KBM-7 (cell line): ENCODE data around the gene PRG3.
"Not testable (repeated sequence)": the region's sequence is repeated elsewhere in the genome, so short reads cannot be mapped to it uniquely, and the experiment has no call there.

Source experiments
- DNase-seq: peaks from one replicate; pipeline ENCODE4 v3.0.0-alpha.2; 2015
- in situ Hi-C: fragments of 300-500 bp; cut with MboI; formaldehyde crosslinking; loops from 2 replicates; pipeline ENCODE4 v1.14.3; 2020; ENCODE audit warnings: low sequenced_read_pairs, low pct_unique_long_range_greater_than_20kb, mixed read lengths

The PRG3 gene

GRCh38 chr11:57409321-57410100 lies 28.6 kb upstream of the PRG3 start:
- no peak for DNase-seq
- in situ Hi-C loops: no loop called here

- in situ Hi-C loops: no loop called here
- no peak for DNase-seq
These were observed 27.8 kb upstream of the PRG3 start for GRCh38 chr11:57408771-57409170.

GRCh38 chr11:57407941-57408475 lies 27.1 kb upstream of the PRG3 start:
- in situ Hi-C loops: no loop called here
- DNase-seq: no peak

GRCh38 chr11:57407010-57407920 lies 26.3 kb upstream of the PRG3 start:
- in situ Hi-C loops: no loop called here
- no peak for DNase-seq

GRCh38 chr11:57406337-57406904 lies 25.5 kb upstream of the PRG3 start:
- peak; percentile 26 for DNase-seq
- in situ Hi-C loops: no loop called here

GRCh38 chr11:57405271-57405860 lies 24.4 kb upstream of the PRG3 start:
- DNase-seq: no peak
- in situ Hi-C loops: no loop called here

GRCh38 chr11:57403802-57404147 lies 22.8 kb upstream of the PRG3 start:
- DNase-seq: no peak
- in situ Hi-C loops: no loop called here

GRCh38 chr11:57403003-57403801 lies 22.3 kb upstream of the PRG3 start:
- in situ Hi-C loops, DNase-seq: not testable (repeated sequence)

- DNase-seq: no peak
- in situ Hi-C loops: no loop called here
These were observed 21.4 kb upstream of the PRG3 start for GRCh38 chr11:57402188-57403002.

GRCh38 chr11:57399972-57400578 lies 19.1 kb upstream of the PRG3 start:
- in situ Hi-C loops: no loop called here
- DNase-seq: no peak

GRCh38 chr11:57399221-57399620 lies 18.3 kb upstream of the PRG3 start:
- in situ Hi-C loops: no loop called here
- no peak for DNase-seq

GRCh38 chr11:57397394-57397990 lies 16.5 kb upstream of the PRG3 start:
- DNase-seq: no peak
- in situ Hi-C loops: no loop called here

GRCh38 chr11:57396744-57397143 lies 15.8 kb upstream of the PRG3 start:
- no peak for DNase-seq
- in situ Hi-C loops: no loop called here

GRCh38 chr11:57395905-57396623 lies 15.1 kb upstream of the PRG3 start:
- DNase-seq: no peak
- in situ Hi-C loops: no loop called here

GRCh38 chr11:57394203-57394965 lies 13.4 kb upstream of the PRG3 start:
- in situ Hi-C loops: no loop called here
- DNase-seq: no peak

GRCh38 chr11:57392763-57393105 lies 11.8 kb upstream of the PRG3 start:
- DNase-seq: no peak
- in situ Hi-C loops: no loop called here
